GM23338 (cell line): ENCODE data around the gene CRX.

Experiments used
- CTCF ChIP-seq, 2 experiments: fragments of 200-600 bp in 1 of 2; sonication (generic) in 1 of 2; conservative IDR thresholded peaks; 2 replicates each; pipeline versions ENCODE4 v1.5.1 to v1.6.1; 2016 to 2017; ENCODE audit warnings: antibody characterized with exemption in 2 of 2, low read depth in 2 of 2, mild to moderate bottlenecking in 2 of 2, moderate library complexity in 1 of 2
- ETS1 ChIP-seq: IDR thresholded peaks from 2 replicates; pipeline ENCODE4 v1.6.1; 2016; ENCODE audit warnings: antibody characterized with exemption
- EZH2 ChIP-seq: fragments of 200-600 bp; sonication (generic); IDR thresholded peaks from one replicate; pipeline ENCODE4 v1.8.0; 2017; ENCODE audit warnings: antibody characterized with exemption, mild to moderate bottlenecking, low read depth; ENCODE audit not compliant: unreplicated experiment
- NANOG ChIP-seq: IDR thresholded peaks from 2 replicates; pipeline ENCODE4 v1.6.1; 2016; ENCODE audit warnings: antibody characterized with exemption, borderline replicate concordance
- REST ChIP-seq: IDR thresholded peaks from one replicate; pipeline ENCODE4 v1.6.1; 2018; ENCODE audit warnings: antibody characterized with exemption; ENCODE audit not compliant: unreplicated experiment

GRCh38 chr19:47824396-47824795, 2.7 kb downstream of the CRX start:
- TF ChIP-seq EZH2 (no peak), REST (no peak), CTCF (conservative IDR thresholded peaks at IDR 0.05; ENCODE audit: low read depth in 2 of 2) (peak; percentile 22 to 63; a peak in 3 of 4 replicates), NANOG (no peak), ETS1 (no peak)
